Psoas muscle (tissue), 8 donors: ENCODE measurements around the gene FBXO48. TPM values are rescaled to one million over a fixed set of nuclear protein-coding genes. Genes with fewer than 3 reads are reported as not detected.

Source experiments
- ATAC-seq, 4 donors: fragments of 200-7000 bp; cut with Tn5 transposase; one replicate each; pipeline ENCODE4 v1.9.1; 2020; ENCODE audit warnings: moderate library complexity in 3 of 4, mild to moderate bottlenecking in 2 of 4
- DNase-seq, 2 donors: peaks; one replicate each; pipeline ENCODE4 v3.0.0-alpha.2; 2020
- H3K27ac ChIP-seq: fragments of 200-600 bp; one replicate; pipeline ENCODE4 v1.8.0; 2022
- H3K27me3 ChIP-seq, 3 donors: fragments of 200-600 bp in 1 of 3; one replicate each; pipeline versions ENCODE4 v1.6.1 to v1.8.0; 2013 to 2022; ENCODE audit warnings: low read length in 2 of 3, mild to moderate bottlenecking in 2 of 3, moderate library complexity in 1 of 3; ENCODE audit not compliant: insufficient read depth in 3 of 3
- H3K36me3 ChIP-seq, 2 donors: fragments of 200-600 bp in 1 of 2; one replicate each; pipeline versions ENCODE4 v1.6.1 to v1.8.0; 2013 to 2022; ENCODE audit warnings: low read depth in 1 of 2, mild to moderate bottlenecking in 1 of 2, moderate library complexity in 1 of 2; ENCODE audit not compliant: insufficient read depth in 1 of 2
- H3K4me1 ChIP-seq: fragments of 200-600 bp; one replicate; pipeline ENCODE4 v1.8.0; 2022
- H3K4me3 ChIP-seq: fragments of 200-600 bp; one replicate; pipeline ENCODE4 v1.8.0; 2022; ENCODE audit warnings: mild to moderate bottlenecking
- H3K9me3 ChIP-seq: fragments of 200-600 bp; one replicate; pipeline ENCODE4 v1.8.0; 2022
- CTCF ChIP-seq: fragments of 200-600 bp; IDR thresholded peaks from one replicate; pipeline ENCODE4 v1.8.0; 2022; ENCODE audit warnings: antibody characterized with exemption
- WGBS, 3 donors: extraction: QIAGEN DNeasy Blood & Tissue Kit; methylation state at CpG; one replicate each; pipeline versions ENCODE4 v1.1.6 to v1.1.7; 2013; 5-methylcytosine and 5-hydroxymethylcytosine counted together
- intact Hi-C, 2 donors: fragments of 100-400 bp; cut with DNase I; formaldehyde crosslinking; loops; one replicate each; pipeline versions ENCODE4 v1.11.0 to v1.14.2; 2022
- polyA plus RNA-seq, 3 donors: library from polyadenylated mRNA; stranded (reverse); fragments of 200-250 nt; gene quantifications; one replicate each; pipeline ENCODE4 v1.2.3, GENCODE V29; 2013
- total RNA-seq, 4 donors: library from RNA; stranded (reverse); fragmentation: NEBNext Ultra II Directional in 2 of 4; extraction: Animal tissue kit (Norgen Biotek cat#: 25700) in 2 of 4; gene quantifications; one replicate each; pipeline versions ENCODE4 v1.2.1 to v1.2.4, GENCODE V29; 2021 to 2023
- donor health status: healthy with polysubstance abuse.
- donor health status: DM: no; HTN: no; CAD: no; lungs with moderate emphysema.
- donor health status: Bipolar disorder and iron deficiency.
- donor health status: healthy.
- donor health status: DM: yes; HTN: yes; CAD: no.
- donor health status: DM: no; HTN: no; CAD: no.
- donor health status: DM: no; HTN: no; CAD: no.
- donor health status: DM: yes; HTN: yes; CAD: no.

FBXO48 gene
- total and polyA plus RNA-seq, 7 donors, result 0.57 to 4.3 (median 0.97) TPM

GRCh38 chr2:68441179-68441993 lies 25.7 kb downstream of the FBXO48 start:
- peak; percentile 91 for TF ChIP-seq CTCF
- H3K9me3 ChIP-seq, result no peaks in the 10 kb centered on the region
- intact Hi-C loops, result loop anchor here (1.0 to 10.0 kb wide), 4 partner anchors 79 to 319 kb away; no protein-coding TSS in a partner anchor
- WGBS, 3 donors, result 41 to 48% (median 42%) methylated on average over 6 of the region's 6 CpGs
- H3K27me3 ChIP-seq, result no peaks in the 10 kb centered on the region
- H3K36me3 ChIP-seq, result no peaks in the 10 kb centered on the region
- ATAC-seq (peak; percentile 81 to 98 (median 86)), DNase-seq (peak; percentile 75 to 76)
- no peak overlapping the region for H3K27ac ChIP-seq
- H3K4me1 ChIP-seq, result no peaks in the 10 kb centered on the region
- H3K4me3 ChIP-seq, result no peak overlapping the region

GRCh38 chr2:68438455-68439303 lies 28.4 kb downstream of the FBXO48 start:
- no peak overlapping the region for H3K4me3 ChIP-seq
- intact Hi-C loops, result no loop called here
- 66 to 72% (median 71%) methylated on average over 7 of the region's 7 CpGs for WGBS, 3 donors
- no peak overlapping the region for H3K27ac ChIP-seq
- TF ChIP-seq CTCF, result no peak
- ATAC-seq, result no peak
- no peak for DNase-seq
- no peaks in the 10 kb centered on the region for H3K9me3 ChIP-seq
- no peaks in the 10 kb centered on the region for H3K4me1 ChIP-seq
- H3K27me3 ChIP-seq, result no peaks in the 10 kb centered on the region
- no peaks in the 10 kb centered on the region for H3K36me3 ChIP-seq

- 9 to 15% (median 13%) methylated on average over 4 of the region's 4 CpGs for WGBS, 3 donors
- ATAC-seq (peak in 1 of 4 donors; percentile 42), DNase-seq (no peak)
- H3K36me3 ChIP-seq, result no peaks in the 10 kb centered on the region
- H3K27me3 ChIP-seq, result no peaks in the 10 kb centered on the region
- no peak overlapping the region for H3K4me3 ChIP-seq
- H3K27ac ChIP-seq, result peak overlapping the region; percentile 54
- H3K4me1 ChIP-seq, result no peaks in the 10 kb centered on the region
- no peaks in the 10 kb centered on the region for H3K9me3 ChIP-seq
- no peak for TF ChIP-seq CTCF
- intact Hi-C loops, result no loop called here
Measured at GRCh38 chr2:68436270-68436669, 30.8 kb downstream of the FBXO48 start.

- Histone ChIP-seq H3K36me3 (no peaks in the 10 kb centered on the region), H3K4me1 (no peaks in the 10 kb centered on the region), H3K4me3 (no peak overlapping the region), H3K27ac (peak overlapping the region; percentile 54), H3K27me3 (no peaks in the 10 kb centered on the region), H3K9me3 (no peaks in the 10 kb centered on the region)
- TF ChIP-seq CTCF, result no peak
- ATAC-seq (no peak), DNase-seq (no peak)
- intact Hi-C loops, result no loop called here
Measured at GRCh38 chr2:68435615-68436014, 31.5 kb downstream of the FBXO48 start.
